GM18526 (cell line): Measurements from ENCODE around the gene PTPN1.

Source experiments
- POLR2A ChIP-seq: IDR thresholded peaks from 3 replicates; pipeline ENCODE4 v1.6.1; 2011; ENCODE audit not compliant: insufficient read length; ENCODE audit errors: extremely low read depth

PTPN1 gene

DNA sequence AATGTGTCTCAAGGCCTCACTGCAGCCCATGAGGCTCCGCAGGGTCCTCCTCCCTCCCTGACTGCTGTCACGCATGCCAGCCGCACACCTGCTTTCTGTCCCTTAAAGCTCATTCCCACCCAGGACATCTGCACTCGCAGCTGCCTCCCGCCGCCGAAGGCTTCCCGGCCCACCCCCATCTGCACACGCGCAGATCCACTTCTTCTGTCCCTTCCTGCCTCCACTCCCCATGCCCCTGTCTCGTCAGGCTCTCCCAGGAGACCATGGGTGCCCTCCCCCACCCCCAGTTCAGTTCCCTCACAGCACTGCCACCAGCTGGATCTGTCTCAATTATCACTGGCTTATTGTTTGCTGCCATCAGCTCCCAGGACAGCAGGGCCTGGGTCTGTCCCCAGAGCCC lies 118.1 kb downstream of the PTPN1 start:
- no peak for TF ChIP-seq POLR2A

DNA sequence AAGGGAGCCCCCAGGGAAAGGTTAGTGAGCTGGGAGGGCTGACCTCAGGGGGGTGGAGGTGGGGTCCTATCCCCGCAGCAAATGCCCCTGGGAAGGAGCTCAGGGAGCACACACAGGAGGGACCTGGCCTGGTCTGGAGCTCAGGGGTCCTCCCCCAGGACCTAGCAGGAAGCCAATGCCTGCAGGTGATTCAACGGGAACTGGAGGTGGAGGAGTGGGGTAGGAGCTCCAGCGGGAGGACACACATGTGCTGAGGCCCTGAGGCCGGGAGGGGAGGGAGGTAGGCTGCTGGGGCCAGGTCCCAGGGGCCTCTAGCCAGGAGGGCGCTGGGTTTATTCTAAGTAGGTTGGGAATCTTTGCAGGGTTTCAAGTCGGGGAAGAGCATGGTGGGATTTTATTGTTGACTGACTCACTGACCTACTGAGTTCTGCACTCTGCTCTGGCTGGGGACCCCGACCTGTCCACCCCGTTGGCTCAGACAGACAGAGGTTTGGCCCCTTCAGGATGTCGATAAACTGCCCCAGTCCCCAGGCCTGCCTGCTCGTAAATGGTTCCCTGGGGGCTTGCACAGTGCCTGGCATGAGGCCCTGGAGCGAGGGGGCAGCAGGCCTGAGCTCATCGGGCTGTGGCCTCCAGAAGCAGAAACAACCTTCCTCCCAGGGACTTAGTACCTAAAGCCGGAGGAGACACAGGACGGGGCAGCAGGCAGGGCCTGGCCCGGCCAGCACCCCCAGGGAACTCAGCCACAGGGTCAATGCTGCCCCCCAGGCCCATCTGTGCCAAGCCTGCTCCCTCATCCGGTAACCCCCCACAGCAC lies 118.9 kb downstream of the PTPN1 start:
- TF ChIP-seq POLR2A: no peak

DNA sequence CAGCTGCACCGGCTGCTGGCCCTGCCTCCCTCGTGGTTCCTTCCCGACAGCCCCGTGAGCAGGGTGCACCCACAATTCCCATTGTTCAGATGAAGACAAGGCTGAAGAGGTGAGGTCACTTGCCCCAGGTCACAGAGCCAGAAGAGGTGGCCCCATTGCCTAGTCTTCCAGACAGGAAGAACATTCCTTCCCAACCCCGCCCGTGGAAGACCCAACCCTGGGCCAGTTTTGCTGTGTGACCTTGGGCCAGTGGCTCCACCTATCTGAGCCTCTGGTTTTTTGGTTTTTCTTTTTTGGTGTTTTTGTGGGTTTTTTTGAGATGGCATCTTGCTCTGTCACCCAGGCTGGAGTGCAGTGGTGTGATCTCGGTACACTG lies 119.5 kb downstream of the PTPN1 start:
- no peak for TF ChIP-seq POLR2A

DNA sequence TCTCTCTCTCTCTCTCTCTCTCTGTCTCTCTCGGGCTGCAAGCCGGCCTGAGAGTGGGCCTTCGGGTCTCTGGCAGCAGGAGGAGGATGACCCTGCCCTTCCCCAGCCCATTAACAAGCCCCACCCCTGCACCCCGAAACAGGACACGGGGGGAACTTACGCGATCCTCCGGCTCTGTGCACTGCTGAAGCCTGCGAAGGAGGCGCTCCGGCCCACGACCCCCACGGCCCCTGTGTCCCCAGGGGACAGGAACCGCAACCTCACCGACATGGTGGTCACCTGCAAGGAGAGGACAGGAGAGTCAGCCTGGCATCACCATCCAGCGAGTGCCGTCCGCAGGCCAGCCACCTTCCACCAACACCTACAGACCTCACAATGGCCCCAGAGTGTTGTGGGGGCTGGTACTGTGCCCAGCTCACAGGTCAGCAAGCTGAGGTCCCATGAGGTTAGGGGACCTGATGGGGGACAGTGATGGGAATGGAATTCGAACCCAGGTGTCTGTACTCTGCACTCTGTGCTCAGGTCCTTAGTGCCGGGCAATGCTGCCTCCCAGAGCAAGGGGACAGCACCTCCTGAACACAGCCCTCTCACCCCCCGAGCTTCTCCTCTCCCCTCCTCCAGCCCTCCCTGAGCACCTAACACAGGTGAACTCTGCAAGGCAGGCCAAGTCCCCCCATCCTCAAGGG lies 120.5 kb downstream of the PTPN1 start:
- TF ChIP-seq POLR2A: no peak

DNA sequence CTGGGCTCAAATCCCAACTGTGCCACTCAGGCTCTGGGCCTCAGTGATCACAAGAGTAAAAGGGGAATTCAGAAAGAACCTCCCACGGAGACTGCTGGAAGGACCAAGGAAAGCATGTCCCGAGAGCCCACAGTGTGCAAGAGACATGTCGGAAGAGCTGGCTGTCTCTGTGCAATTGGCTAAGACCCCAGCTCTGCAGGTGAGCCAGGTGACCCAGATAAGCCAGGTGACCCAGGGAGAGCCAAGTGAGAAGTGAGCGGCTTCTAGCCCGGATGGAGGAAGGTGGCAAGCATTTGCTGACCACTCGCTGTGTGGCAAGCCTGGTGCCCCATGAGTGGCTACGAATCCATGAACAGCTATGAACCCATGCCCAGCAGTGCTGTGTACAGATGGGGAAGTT lies 122.1 kb downstream of the PTPN1 start:
- no peak for TF ChIP-seq POLR2A

DNA sequence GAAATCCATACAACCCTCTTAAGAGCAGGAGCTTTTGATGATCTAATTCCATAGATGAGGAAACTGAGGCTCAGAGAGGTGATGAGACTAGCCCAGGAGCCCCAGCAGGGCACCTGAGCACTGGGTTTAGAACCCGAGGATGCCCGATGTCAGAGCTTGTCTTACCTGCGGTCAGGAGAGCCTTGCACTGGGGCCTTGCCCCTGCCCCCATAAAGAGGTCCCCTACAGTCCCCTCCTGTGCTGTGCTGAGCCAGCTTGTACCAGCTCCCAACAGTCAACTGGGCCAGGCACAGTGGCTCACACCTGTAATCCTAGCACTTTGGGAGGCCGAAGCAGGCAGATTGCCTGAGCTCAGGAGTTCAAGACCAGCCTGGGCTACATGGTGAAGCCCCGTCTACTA lies 122.5 kb downstream of the PTPN1 start:
- TF ChIP-seq POLR2A: no peak

DNA sequence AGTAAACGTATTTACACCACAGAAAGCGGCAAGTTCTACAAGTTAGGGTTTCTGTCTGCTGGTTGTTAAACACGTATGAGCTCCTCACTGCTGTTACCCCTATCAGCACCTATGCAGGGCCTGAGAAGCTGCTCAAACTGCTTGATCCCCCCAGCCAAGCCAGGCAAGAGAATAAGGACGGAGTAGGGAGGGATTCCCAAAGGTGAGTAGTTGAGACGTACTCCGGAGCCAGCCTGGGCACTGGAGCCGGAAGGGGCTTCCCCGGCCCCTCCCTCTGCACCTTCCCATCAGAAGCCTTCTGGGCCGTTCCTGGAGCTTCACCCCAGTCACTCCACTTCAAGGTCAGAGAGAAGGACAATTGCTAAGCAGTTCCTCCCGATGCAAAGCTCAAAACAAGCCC lies 123.2 kb downstream of the PTPN1 start:
- TF ChIP-seq POLR2A: no peak

DNA sequence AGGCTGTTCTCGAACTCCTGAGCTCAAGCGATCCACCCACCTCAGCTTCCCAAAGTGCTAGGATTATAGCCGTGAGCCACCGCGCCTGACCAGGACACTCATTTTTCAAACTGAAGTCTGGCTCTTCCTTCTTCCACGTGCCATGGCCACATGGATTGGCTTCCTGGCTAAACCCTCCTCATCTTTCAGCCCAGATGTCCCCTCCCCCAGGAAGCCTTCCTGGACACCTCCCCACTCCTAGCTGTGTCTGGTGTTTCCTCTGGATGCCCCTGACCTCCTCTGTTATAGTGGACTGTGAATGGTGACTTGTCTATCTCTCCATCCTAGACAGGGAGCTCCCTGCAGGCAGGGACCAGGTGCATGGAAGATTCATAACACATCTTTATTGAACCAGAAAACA lies 124.0 kb downstream of the PTPN1 start:
- TF ChIP-seq POLR2A: no peak
